ENCODE measurements around the gene XRN1. TPM values are rescaled to one million over a fixed set of nuclear protein-coding genes. Genes with fewer than 3 reads are reported as not detected.
A peak's percentile ranks its signal among the peaks of the same experiment; 100 is the strongest.
"Not testable (repeated sequence)": the region's sequence is repeated elsewhere in the genome, so short reads cannot be mapped to it uniquely, and the experiment has no call there.

The XRN1 gene
- total RNA-seq, 1 experiment from 2014 or later, result 17.4 TPM

DNA sequence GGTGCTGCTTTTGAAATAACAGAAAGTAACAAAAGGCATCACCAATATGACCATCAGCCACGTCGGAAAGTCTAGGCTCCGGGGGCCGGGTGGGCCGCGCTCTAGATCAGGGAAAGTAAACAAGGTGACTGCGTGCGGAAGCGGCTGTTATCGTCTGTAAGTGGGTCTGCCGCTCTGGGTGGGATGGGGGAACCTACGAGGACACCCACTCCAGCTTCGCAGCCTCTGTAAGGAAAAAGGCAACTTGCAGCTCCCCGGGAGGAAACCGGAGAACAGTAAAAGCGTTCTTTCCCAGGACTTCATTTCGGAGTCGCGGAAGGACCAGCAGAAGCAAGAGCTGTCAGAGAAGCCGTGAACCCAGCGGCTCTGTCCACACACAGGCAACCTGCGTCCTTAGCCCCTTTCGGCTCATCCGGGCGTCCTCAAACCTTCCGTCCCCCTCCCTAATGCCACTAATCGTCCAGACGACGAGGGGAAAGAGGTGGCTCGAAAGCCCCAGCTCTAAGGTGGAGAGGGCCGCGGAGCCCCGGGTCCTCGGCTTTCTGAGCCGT is 461 bp downstream of the XRN1 start:
- DNase-seq (ENCODE audit: low read depth in 1 of 2, low spot score in 2 of 2), result peak in 1 of 2 experiments; percentile 49
- H3K36me3 ChIP-seq, result peaks cover 17% of the 10 kb centered on the region
- peak overlapping the region; percentile 70 for H3K4me3 ChIP-seq
- H3K27me3 ChIP-seq (replicated peaks), result no peaks in the 10 kb centered on the region
- H3K9me3 ChIP-seq (replicated peaks), result no peaks in the 10 kb centered on the region
- H3K27ac ChIP-seq, result peak overlapping the region; percentile 94
- peaks cover 12% of the 10 kb centered on the region for H3K4me1 ChIP-seq (replicated peaks)

DNA sequence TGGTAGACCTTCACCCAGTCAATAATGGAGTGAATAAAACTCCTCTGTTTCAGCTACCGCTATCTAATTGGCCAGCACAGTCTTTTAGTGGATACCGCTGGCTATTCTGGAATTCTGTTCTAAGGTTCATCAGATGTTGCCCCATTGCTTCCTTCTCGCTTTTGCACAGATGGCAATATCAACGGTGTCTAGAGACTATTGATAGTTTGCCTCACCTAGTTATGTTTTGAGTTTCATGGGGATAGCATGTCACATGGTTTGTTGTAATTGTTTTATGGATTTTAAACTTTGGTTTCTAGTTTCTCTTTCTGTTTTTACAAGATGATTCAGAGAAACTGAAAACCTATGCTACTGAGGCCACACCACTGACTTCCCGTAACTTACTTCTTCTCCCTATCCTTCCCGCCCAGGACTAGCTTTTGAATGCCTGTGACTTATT is 2.0 kb downstream of the XRN1 start:
- Histone ChIP-seq H3K4me1 (replicated peaks) (peaks cover 12% of the 10 kb centered on the region), H3K27ac (0 out of 2 replicates have a peak overlapping the region, but pooled peaks have one; percentile 12), H3K4me3 (peak overlapping the region; percentile 5), H3K9me3 (replicated peaks) (no peaks in the 10 kb centered on the region), H3K36me3 (peaks cover 9% of the 10 kb centered on the region), H3K27me3 (replicated peaks) (no peaks in the 10 kb centered on the region)
- DNase-seq (ENCODE audit: low read depth in 1 of 2, low spot score in 2 of 2), result no peak

DNA sequence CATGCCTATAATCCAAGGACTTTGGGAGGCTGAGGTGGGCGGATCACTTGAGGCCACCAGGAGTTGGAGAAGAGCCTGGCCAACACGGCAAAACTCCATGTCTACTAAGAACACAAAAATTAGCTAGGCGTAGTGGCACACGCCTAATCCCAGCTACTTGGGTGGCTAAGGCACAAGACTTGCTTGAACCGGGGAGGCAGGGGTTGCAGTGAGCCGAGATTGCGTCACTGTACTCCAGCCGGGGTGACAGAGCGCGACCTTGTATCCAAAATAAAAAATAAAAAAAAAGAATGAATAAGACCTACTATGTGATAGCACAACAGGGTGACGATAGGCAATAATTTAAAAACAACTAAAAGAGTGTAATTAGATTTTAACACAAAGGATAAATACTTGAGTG is 3.5 kb downstream of the XRN1 start:
- Histone ChIP-seq H3K4me3 (no peak overlapping the region), H3K27ac (no peak overlapping the region), H3K4me1 (replicated peaks) (peaks cover 12% of the 10 kb centered on the region), H3K9me3 (replicated peaks) (no peaks in the 10 kb centered on the region), H3K27me3 (replicated peaks) (no peaks in the 10 kb centered on the region), H3K36me3 (peaks cover 9% of the 10 kb centered on the region)
- no peak for DNase-seq (ENCODE audit: low read depth in 1 of 2, low spot score in 2 of 2)

DNA sequence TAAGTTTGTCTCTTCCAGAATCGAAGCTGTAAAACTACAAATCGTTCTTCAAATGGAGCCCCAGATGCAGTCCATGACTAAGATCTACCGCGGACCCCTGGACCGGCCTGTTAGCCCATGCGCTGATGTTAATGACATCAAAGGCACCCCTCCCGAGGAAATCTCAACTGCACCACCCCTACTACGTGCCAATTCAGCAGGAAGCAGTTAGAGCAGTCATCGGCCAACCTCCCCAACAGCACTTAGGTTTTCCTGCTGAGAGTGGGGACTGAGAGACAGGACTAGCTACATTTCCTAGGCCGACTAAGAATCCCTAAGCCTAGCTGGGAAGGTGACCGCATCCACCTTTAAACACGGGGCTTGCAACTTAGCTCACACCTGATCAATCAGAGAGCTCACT is 4.8 kb downstream of the XRN1 start:
- not testable (repeated sequence) for H3K27me3 ChIP-seq (replicated peaks); H3K27ac ChIP-seq; H3K9me3 ChIP-seq (replicated peaks); H3K36me3 ChIP-seq; H3K4me3 ChIP-seq; DNase-seq (ENCODE audit: low read depth in 1 of 2, low spot score in 2 of 2)
- peaks cover 12% of the 10 kb centered on the region for H3K4me1 ChIP-seq (replicated peaks)

DNA sequence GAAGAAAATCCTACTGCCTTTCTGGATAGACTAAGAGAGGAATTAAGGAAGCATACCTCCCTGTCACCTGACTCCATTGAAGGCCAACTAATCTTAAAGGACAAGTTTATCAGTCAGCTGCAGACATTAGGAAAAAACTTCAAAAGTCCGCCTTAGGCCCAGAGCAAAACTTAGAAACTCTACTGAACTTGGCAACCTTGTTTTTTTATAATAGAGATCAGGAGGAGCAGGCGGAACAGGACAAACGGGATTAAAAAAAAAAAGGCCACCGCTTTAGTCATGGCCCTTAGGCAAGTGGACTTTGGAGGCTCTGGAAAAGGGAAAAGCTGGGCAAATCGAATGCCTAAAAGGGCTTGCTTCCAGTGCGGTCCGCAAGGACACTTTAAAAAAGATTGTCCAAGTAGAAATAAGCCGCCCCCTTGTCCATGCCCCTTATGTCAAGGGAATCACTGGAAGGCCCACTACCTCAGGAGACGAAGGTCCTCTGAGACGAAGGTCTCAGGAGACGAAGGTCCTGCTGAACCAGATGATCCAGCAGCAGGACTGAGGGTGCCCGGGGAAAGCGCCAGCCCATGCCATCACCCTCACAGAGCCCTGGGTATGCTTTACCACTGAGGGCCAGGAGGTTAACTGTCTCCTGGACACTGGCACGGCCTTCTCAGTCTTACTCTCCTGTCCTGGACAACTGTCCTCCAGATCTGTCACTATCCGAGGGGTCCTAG is 8.2 kb downstream of the XRN1 start:
- H3K9me3 ChIP-seq (replicated peaks); H3K27me3 ChIP-seq (replicated peaks); H3K27ac ChIP-seq; H3K36me3 ChIP-seq; DNase-seq (ENCODE audit: low read depth in 1 of 2, low spot score in 2 of 2); H3K4me3 ChIP-seq; H3K4me1 ChIP-seq (replicated peaks): not testable (repeated sequence)

DNA sequence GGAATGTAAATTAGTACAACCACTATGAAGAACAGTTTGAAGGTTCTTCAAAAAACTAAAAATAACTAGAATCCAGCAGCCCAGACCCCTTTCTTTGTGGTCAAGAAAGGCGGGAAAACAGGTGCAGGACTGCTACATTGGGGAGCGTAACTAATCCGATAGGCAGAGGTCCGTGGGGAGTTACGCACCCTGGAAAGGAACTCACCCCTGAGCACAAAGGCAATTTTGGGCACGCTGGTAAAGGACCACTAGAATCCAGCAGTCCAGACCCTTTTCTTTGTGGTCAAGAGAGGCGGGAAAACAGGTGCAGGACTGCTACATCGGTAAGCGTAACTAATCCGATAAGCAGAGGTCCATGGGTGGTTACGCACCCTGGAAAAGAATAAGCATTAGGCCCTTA is 9.7 kb downstream of the XRN1 start:
- H3K27me3 ChIP-seq (replicated peaks); H3K36me3 ChIP-seq; H3K4me1 ChIP-seq (replicated peaks); H3K9me3 ChIP-seq (replicated peaks); H3K27ac ChIP-seq; H3K4me3 ChIP-seq; DNase-seq (ENCODE audit: low read depth in 1 of 2, low spot score in 2 of 2): not testable (repeated sequence)

DNA sequence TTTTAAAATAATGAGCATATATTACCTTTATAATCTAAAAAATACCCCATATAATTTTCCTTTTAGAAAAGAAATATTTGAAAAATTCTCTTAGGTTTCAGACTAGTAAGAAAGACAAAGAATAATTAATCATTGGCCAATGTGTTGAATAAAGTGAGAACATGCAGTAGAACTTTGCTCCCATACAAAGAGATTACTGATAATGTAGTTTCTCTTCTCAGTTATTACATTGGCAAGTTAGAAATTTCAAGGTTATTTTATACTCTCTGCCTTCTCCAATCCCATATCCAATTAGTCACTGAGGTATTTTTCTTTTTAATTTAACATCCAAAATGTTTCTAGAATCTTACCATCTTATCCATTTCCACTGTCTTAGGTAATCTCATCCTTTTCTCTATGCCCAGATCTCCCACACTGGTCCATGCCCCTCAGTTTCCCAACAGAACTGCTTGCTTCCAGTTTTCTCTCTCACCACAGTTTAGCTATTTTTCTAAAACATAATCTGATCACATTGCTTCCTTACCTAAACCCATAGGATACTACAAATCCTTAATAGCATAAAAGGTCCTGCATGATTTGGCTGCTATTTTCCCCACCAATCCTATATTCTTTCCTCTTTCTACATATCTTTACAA is 10.8 kb downstream of the XRN1 start:
- DNase-seq (ENCODE audit: low read depth in 1 of 2, low spot score in 2 of 2), result no peak
- H3K4me3 ChIP-seq, result no peak overlapping the region
- H3K36me3 ChIP-seq, result peaks cover 10% of the 10 kb centered on the region
- no peaks in the 10 kb centered on the region for H3K27me3 ChIP-seq (replicated peaks)
- H3K9me3 ChIP-seq (replicated peaks), result no peaks in the 10 kb centered on the region
- no peak overlapping the region for H3K27ac ChIP-seq
- no peaks in the 10 kb centered on the region for H3K4me1 ChIP-seq (replicated peaks)

DNA sequence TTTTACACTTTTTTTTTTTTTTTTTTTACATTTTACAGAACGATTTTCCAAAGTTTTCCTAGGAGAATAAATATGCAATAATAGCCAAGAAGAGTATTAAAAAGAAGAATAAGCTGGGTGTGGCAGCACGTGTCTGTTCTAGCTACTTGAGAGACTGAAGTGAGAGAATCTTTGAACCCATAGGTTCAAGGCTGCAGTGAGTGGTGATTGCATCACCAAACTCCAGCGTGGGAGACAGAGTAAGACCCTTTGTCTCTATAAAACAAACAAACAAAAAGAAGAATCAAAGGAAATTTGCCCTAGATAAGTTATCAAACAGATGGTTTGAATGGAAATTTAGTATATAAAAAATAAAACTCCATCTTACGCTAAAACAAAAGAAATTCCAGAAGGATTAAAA is 13.3 kb downstream of the XRN1 start:
- DNase-seq (ENCODE audit: low read depth in 1 of 2, low spot score in 2 of 2), result no peak
- no peaks in the 10 kb centered on the region for H3K27me3 ChIP-seq (replicated peaks)
- no peak overlapping the region for H3K27ac ChIP-seq
- H3K4me3 ChIP-seq, result no peak overlapping the region
- peaks cover 24% of the 10 kb centered on the region for H3K36me3 ChIP-seq
- H3K9me3 ChIP-seq (replicated peaks), result no peaks in the 10 kb centered on the region
- no peaks in the 10 kb centered on the region for H3K4me1 ChIP-seq (replicated peaks)

DNA sequence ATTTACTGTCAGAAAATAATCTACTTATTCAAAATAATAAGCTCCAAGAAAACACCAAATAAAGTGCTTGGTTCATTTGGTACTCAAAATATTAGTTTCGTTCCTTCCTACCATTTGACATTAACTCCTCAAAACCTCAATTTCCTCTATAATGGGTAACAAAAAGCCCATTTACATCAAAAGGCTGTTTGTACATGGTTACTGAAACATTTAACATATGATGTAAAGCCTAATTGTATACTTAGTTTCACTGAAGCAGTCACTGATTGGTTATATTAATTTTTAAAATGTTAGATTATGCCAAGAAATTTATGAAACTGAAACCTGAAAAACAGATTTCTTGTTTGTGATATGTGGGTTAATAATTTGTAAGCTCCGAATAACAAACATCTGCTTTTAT is 14.7 kb downstream of the XRN1 start:
- Histone ChIP-seq H3K9me3 (replicated peaks) (no peaks in the 10 kb centered on the region), H3K36me3 (peaks cover 30% of the 10 kb centered on the region), H3K27ac (no peak overlapping the region), H3K4me1 (replicated peaks) (no peaks in the 10 kb centered on the region), H3K27me3 (replicated peaks) (no peaks in the 10 kb centered on the region), H3K4me3 (no peak overlapping the region)
- DNase-seq (ENCODE audit: low read depth in 1 of 2, low spot score in 2 of 2), result no peak

DNA sequence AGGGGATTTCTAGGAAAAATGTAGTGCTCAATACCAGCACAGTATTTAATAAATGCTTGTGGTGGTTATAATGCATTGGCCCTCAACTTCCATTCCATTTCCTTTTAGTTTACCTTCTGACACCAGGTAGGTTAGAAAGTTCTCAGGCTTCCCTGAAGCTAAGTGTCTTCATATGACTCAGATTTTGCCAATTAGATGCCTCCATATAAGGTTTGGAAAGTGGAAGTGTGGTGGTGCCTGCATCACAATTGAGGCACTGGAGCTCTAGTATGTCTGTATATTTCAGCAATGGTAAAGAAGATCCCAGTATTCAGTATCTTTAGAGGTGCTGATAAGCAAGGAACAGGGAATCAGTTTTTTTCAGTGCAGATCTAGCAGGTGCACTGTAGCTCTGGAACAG is 18.3 kb downstream of the XRN1 start:
- Histone ChIP-seq H3K4me1 (replicated peaks) (no peaks in the 10 kb centered on the region), H3K27ac (no peak overlapping the region)
- DNase-seq (ENCODE audit: low read depth in 1 of 2, low spot score in 2 of 2), result no peak

DNA sequence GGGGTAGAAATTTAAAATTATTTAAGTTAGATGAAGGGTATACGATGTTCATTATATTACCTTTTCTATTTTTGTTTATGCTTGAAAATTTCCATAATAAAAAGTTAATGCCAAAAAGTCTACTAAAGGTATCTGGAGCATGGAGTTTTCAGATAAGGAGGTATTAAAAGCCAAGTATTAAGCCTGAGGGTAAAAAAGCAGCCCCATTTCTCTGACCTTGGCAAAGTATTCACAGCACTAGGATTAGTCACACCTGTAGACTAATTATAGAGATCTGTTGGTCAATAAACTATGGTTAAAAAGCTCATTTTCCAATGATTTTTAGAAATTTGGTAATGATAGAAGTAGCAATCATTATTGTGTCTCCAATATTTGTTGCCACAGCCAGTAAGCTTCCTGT is 23.1 kb downstream of the XRN1 start:
- no peak for DNase-seq (ENCODE audit: low read depth in 1 of 2, low spot score in 2 of 2)
- H3K27ac ChIP-seq, result no peak overlapping the region
- H3K27me3 ChIP-seq (replicated peaks), result no peaks in the 10 kb centered on the region
- H3K4me1 ChIP-seq (replicated peaks), result no peaks in the 10 kb centered on the region
- H3K4me3 ChIP-seq, result no peak overlapping the region
- H3K36me3 ChIP-seq, result peaks cover 28% of the 10 kb centered on the region
- H3K9me3 ChIP-seq (replicated peaks), result no peaks in the 10 kb centered on the region

More for the DNA sequence above, 18.3 kb downstream of the XRN1 start:
- Histone ChIP-seq H3K9me3 (replicated peaks) (no peaks in the 10 kb centered on the region), H3K27me3 (replicated peaks) (no peaks in the 10 kb centered on the region), H3K36me3 (peaks cover 39% of the 10 kb centered on the region), H3K4me3 (no peak overlapping the region)

DNA sequence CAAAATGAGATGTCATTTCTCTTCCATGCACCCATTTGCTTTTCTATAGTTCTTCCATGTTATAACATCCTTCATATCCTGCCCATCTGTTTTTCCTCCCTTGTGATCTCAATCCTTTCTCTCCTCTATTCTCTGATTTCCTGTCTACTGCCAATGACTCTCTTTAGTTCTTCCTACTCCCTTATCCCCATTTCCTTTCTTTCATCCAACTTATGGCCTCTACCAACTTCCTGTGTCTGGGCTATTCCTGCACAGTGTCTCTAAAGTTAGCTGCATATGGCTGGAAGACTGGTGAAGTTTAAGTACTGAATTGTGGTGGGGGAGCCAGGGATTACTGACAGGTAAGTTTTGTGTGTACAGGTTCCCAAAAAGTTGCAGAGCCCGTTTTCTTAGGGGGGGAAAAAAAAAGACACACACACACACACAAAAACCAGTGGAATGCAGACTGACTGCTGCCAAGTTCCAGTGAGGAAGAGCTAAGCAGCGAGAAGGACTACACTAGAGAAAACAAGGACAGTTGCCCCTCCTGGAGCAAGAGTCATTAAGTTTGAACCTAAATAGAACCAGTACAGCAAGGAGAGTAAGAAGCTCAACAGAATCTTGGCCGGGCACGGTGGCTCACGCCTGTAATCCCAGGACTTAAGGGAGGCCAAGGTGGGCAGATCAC is 28.8 kb downstream of the XRN1 start:
- DNase-seq (ENCODE audit: low read depth in 1 of 2, low spot score in 2 of 2), result no peak
- peaks cover 25% of the 10 kb centered on the region for H3K36me3 ChIP-seq
- no peaks in the 10 kb centered on the region for H3K27me3 ChIP-seq (replicated peaks)
- no peak overlapping the region for H3K27ac ChIP-seq
- no peak overlapping the region for H3K4me3 ChIP-seq
- no peaks in the 10 kb centered on the region for H3K9me3 ChIP-seq (replicated peaks)
- no peaks in the 10 kb centered on the region for H3K4me1 ChIP-seq (replicated peaks)

DNA sequence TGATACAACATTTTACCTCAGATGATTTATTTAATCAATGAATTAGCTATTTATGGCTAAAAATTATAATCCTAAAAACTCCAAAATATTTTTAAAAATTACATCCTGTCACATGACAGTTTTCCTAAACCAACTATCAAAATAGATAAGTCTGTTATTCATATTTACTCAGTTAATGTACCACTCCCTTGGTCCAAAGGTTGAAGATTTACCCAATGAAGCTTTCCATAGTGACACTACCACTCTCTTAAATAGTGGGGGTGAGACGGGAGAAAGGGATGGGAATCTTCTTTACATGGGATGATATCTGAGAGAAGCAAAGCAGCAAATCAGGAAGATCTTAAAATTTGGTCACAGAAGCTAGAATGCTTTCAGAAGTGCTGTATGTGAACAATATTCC is 30.5 kb downstream of the XRN1 start:
- H3K27me3 ChIP-seq (replicated peaks), result no peaks in the 10 kb centered on the region
- peaks cover 30% of the 10 kb centered on the region for H3K36me3 ChIP-seq
- H3K4me3 ChIP-seq, result no peak overlapping the region
- H3K4me1 ChIP-seq (replicated peaks), result no peaks in the 10 kb centered on the region
- no peak overlapping the region for H3K27ac ChIP-seq
- DNase-seq (ENCODE audit: low read depth in 1 of 2, low spot score in 2 of 2), result no peak
- no peaks in the 10 kb centered on the region for H3K9me3 ChIP-seq (replicated peaks)

DNA sequence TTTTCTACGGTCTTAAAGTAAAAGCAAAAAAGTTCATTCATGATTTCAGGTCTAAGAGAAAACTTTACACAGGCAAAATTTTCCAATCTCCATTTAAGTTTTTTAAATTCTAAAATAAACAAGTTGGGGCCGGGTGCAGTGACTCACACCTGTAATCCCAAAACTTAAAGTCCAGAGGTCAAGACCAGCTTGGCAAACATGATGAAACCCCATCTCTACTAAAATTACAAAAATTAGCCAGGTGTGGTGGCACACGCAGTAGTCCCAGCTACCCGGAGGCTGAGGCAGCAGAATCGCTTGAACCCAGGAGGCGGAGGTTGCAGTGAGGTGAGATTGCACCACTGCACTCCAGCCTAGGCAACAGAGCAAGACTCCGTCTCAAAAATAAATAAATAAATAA is 47.3 kb downstream of the XRN1 start:
- not testable (repeated sequence) for DNase-seq (ENCODE audit: low read depth in 1 of 2, low spot score in 2 of 2); H3K27ac ChIP-seq; H3K4me3 ChIP-seq; H3K4me1 ChIP-seq (replicated peaks); H3K27me3 ChIP-seq (replicated peaks); H3K9me3 ChIP-seq (replicated peaks)
- peaks cover 38% of the 10 kb centered on the region for H3K36me3 ChIP-seq
